DOHH2 (cell line): Measurements from ENCODE around the gene AXIN1.

Experiments
- H3F3A ChIP-seq: fragments of 200-600 bp; sonication (generic), shearing (Covaris generic); 2 replicates; pipeline ENCODE4 v1.6.0; 2016; ENCODE audit warnings: antibody characterized with exemption, mild to moderate bottlenecking; ENCODE audit not compliant: control insufficient read depth, insufficient read depth
- H3K27ac ChIP-seq: fragments of 200-600 bp; sonication (generic); 2 replicates; pipeline ENCODE4 v1.5.1; 2014; ENCODE audit warnings: low read depth, mild to moderate bottlenecking, low read length, moderate library complexity
- H3K27me3 ChIP-seq: fragments of 200-600 bp; sonication (generic); 2 replicates; pipeline ENCODE4 v1.6.1; 2014; ENCODE audit warnings: mild to moderate bottlenecking, low read length, mixed read lengths; ENCODE audit not compliant: control insufficient read depth
- H3K36me3 ChIP-seq: fragments of 200-600 bp; sonication (generic); 2 replicates; pipeline ENCODE4 v1.6.1; 2014; ENCODE audit warnings: mild to moderate bottlenecking, low read length, moderate library complexity, mixed read lengths; ENCODE audit not compliant: control insufficient read depth
- H3K4me1 ChIP-seq: fragments of 200-600 bp; sonication (generic); 2 replicates; pipeline ENCODE4 v1.6.1; 2014; ENCODE audit warnings: mild to moderate bottlenecking, low read length, mixed read lengths; ENCODE audit not compliant: control insufficient read depth
- H3K4me2 ChIP-seq: fragments of 200-600 bp; sonication (generic); 2 replicates; pipeline ENCODE4 v1.6.0; 2014; ENCODE audit warnings: mild to moderate bottlenecking, low read length, moderate library complexity
- H3K4me3 ChIP-seq: fragments of 200-600 bp; sonication (generic); 2 replicates; pipeline ENCODE4 v1.5.1; 2014; ENCODE audit warnings: mild to moderate bottlenecking, low read length, mixed read lengths
- H3K79me2 ChIP-seq: fragments of 200-600 bp; sonication (generic); 2 replicates; pipeline ENCODE4 v1.6.1; 2014; ENCODE audit warnings: mild to moderate bottlenecking, low read length, mixed read lengths; ENCODE audit not compliant: control insufficient read depth
- H3K9me2 ChIP-seq: fragments of 200-600 bp; sonication (generic); replicated peaks from 2 replicates; pipeline ENCODE4 v1.6.1; 2014; ENCODE audit warnings: mild to moderate bottlenecking, low read length, mixed read lengths; ENCODE audit not compliant: control insufficient read depth
- H3K9me3 ChIP-seq: fragments of 200-600 bp; sonication (generic); 2 replicates; pipeline ENCODE4 v1.6.1; 2014; ENCODE audit warnings: antibody characterized with exemption, low read length, mixed read lengths; ENCODE audit not compliant: control insufficient read depth, insufficient read depth
- H4K20me1 ChIP-seq: fragments of 200-600 bp; sonication (generic); 2 replicates; pipeline ENCODE4 v1.6.0; 2014; ENCODE audit warnings: low read depth, mild to moderate bottlenecking, antibody characterized with exemption, low read length, moderate library complexity; ENCODE audit not compliant: control insufficient read depth, insufficient read depth
- EZH2phosphoT487 ChIP-seq: fragments of 200-600 bp; sonication (generic); IDR thresholded peaks from 2 replicates; pipeline ENCODE4 v1.6.1; 2017; ENCODE audit warnings: borderline replicate concordance, mild to moderate bottlenecking, antibody characterized with exemption, low read length, moderate library complexity, mixed read lengths
- TF ChIP-seq, protein P1 (sequence below): fragments of 200-600 bp; sonication (generic); IDR thresholded peaks from one replicate; pipeline ENCODE4 v1.5.1; 2014; ENCODE audit warnings: antibody characterized with exemption, mild to moderate bottlenecking, low read depth, low read length; ENCODE audit not compliant: poor library complexity, severe bottlenecking

Gene AXIN1

DNA sequence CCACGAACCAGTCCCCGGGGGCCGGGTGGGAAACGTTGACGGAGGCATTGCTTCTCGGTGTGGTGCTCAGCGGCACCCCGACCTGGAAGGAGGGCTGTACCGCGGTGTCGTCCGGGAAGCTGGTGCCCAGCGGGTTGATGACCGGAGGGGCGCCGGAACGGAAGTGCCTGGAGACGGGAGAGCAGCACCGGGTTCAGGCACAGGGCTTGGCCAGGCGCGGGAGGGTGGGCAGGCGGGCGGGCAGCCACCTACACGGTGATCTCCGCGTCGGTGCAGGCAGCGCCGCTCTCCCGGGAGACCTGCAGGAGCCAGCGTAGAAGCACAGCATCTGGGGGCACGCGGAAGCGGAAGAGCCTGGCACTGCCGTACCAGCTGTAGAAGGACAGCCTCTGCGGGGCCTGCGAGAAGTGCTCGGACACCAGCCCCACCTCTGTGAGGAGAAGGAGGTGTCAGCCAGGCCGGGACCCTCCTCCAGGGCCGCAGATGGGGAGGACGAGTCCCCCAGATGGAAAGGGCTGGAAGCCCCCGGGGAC, 25.0 kb upstream of the AXIN1 start:
- H3K27ac ChIP-seq = no peak overlapping the region
- peaks cover 2% of the 10 kb centered on the region for H3F3A ChIP-seq
- no peaks in the 10 kb centered on the region for H3K9me2 ChIP-seq
- peaks cover 5% of the 10 kb centered on the region; the same call in 1 of the 2 replicates for H4K20me1 ChIP-seq
- no peaks in the 10 kb centered on the region for H3K9me3 ChIP-seq
- no peak for TF ChIP-seq EZH2phosphoT487
- TF ChIP-seq, protein P1, sequence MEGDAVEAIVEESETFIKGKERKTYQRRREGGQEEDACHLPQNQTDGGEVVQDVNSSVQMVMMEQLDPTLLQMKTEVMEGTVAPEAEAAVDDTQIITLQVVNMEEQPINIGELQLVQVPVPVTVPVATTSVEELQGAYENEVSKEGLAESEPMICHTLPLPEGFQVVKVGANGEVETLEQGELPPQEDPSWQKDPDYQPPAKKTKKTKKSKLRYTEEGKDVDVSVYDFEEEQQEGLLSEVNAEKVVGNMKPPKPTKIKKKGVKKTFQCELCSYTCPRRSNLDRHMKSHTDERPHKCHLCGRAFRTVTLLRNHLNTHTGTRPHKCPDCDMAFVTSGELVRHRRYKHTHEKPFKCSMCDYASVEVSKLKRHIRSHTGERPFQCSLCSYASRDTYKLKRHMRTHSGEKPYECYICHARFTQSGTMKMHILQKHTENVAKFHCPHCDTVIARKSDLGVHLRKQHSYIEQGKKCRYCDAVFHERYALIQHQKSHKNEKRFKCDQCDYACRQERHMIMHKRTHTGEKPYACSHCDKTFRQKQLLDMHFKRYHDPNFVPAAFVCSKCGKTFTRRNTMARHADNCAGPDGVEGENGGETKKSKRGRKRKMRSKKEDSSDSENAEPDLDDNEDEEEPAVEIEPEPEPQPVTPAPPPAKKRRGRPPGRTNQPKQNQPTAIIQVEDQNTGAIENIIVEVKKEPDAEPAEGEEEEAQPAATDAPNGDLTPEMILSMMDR = no peak
- H3K4me3 ChIP-seq = no peak overlapping the region
- H3K4me1 ChIP-seq = peaks cover 8% of the 10 kb centered on the region
- H3K27me3 ChIP-seq = no peaks in the 10 kb centered on the region
- no peak overlapping the region for H3K4me2 ChIP-seq
- peaks cover 36% of the 10 kb centered on the region for H3K79me2 ChIP-seq
- H3K36me3 ChIP-seq = peaks cover 31% of the 10 kb centered on the region

DNA sequence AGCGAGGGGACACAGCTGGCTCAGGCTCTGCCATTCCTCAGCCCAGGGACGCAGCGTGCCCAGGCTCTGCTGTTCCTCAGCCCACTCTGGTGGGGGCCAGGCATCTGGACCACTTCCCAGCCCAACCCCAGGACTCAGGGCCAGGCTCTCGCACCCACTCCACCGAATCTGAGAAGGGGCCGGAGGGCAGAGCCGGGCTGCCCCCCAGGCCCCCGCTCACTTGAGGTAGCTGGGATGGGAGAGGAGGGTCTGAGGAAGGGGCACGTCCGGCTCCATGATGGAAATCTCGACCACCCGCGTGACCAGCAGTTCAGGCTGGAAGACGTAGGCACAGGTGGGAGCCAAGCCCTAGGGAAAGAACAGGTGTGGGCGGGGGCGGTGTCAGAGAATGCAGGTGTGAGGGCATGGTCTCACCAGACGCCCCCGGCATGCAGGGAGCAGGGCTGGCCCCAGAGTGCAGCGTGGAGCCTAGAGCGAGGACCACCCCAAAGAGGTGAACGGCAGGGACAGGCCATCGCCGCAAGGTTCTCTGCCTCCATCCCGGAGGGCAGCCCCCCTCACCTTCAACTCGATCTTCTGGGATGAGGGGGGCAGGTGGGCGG, 24.4 kb upstream of the AXIN1 start:
- TF ChIP-seq EZH2phosphoT487 = no peak
- TF ChIP-seq, protein P1 = no peak
- Histone ChIP-seq H3K4me2 (no peak overlapping the region), H3F3A (no peaks in the 10 kb centered on the region), H3K9me2 (no peaks in the 10 kb centered on the region), H3K4me1 (peaks cover 8% of the 10 kb centered on the region), H4K20me1 (peaks cover 5% of the 10 kb centered on the region; the same call in 1 of the 2 replicates), H3K9me3 (no peaks in the 10 kb centered on the region), H3K4me3 (no peak overlapping the region), H3K36me3 (peaks cover 32% of the 10 kb centered on the region), H3K27me3 (no peaks in the 10 kb centered on the region), H3K79me2 (peaks cover 31% of the 10 kb centered on the region), H3K27ac (no peak overlapping the region)

DNA sequence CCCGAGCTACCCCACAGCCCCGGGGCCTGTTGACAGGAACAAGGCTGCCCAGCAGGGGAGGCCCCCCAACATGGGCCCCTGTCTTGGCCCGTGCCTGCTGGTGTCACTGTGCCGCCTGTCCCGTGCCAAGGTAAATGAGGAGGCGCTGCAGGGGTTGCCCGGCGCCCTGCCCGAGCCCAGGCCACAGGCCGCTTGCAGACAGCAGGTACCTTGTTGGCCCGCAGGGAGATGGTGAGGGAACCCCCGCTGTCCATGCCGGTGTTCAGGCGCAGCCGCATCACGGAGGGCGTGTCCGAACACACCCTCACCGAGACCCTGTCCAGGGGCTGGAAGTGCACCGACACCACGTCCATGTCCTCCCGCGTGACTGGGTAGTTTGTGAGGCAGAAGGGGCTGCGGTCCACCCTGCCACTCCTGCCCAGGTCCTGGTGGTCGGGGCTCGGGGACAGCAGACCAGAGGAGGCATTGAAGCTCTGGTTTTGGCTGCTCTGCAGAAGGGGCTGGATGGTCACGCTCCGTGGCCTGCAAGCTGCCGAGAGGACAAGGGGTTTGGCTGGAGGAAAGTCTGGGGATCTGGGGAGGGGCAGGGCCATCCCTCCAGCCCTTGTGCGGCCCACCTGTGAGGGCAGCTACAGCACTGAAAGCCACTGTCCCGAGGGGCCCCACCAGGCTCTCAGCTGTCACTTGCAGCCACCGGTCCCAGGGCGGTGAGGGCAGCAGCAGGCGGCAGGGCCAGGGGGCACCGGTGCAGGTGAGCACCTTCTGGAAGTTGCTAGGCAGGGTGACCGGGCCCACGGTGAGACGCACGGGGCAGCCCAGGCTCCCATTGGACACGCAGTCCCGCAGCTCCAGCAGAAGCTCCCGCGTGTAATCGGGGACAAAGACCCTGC, 23.6 kb upstream of the AXIN1 start:
- no peak for TF ChIP-seq EZH2phosphoT487
- TF ChIP-seq, protein P1 = no peak

More for the DNA sequence above, 23.6 kb upstream of the AXIN1 start:
- H3K4me3 ChIP-seq = no peak overlapping the region
- peaks cover 5% of the 10 kb centered on the region; the same call in 1 of the 2 replicates for H4K20me1 ChIP-seq
- H3K79me2 ChIP-seq = peaks cover 28% of the 10 kb centered on the region
- peaks cover 39% of the 10 kb centered on the region for H3K36me3 ChIP-seq
- no peak overlapping the region for H3K27ac ChIP-seq
- H3K4me1 ChIP-seq = peaks cover 12% of the 10 kb centered on the region
- no peak overlapping the region for H3K4me2 ChIP-seq
- H3K27me3 ChIP-seq = no peaks in the 10 kb centered on the region
- H3F3A ChIP-seq = no peaks in the 10 kb centered on the region
- H3K9me2 ChIP-seq = no peaks in the 10 kb centered on the region
- H3K9me3 ChIP-seq = no peaks in the 10 kb centered on the region
